Kidney capillary endothelial cell (primary cell): ENCODE measurements around the gene FANCM.
"Not testable (repeated sequence)": the region's sequence is repeated elsewhere in the genome, so short reads cannot be mapped to it uniquely, and the experiment has no call there.

ENCODE experiments used
- DNase-seq: peaks from one replicate; pipeline ENCODE4 v3.0.0-alpha.2; 2018; ENCODE audit warnings: low spot score

The FANCM gene

GRCh38 chr14:45144658-45145057 is 8.9 kb downstream of the FANCM start:
- DNase-seq, result no peak

DNA sequence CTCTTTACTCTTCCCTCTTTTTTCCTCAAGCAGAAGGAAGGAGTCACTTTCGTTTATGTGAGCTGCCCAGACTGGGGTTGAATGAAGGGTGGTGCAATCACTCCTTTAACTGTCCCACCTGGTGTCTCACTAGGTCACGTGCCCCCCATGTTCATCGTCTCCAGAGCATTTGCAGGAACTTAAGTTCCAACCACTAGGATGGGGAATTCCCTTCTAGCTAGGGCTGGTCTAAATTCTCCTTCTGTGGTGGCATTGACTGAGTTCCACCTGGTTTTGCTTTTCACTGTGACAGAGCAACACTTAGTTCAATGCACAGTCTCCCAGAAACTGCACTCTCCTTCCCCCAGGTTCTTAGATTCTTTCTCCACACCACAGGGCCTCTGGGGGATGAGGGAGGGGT is 9.5 kb downstream of the FANCM start:
- no peak for DNase-seq

DNA sequence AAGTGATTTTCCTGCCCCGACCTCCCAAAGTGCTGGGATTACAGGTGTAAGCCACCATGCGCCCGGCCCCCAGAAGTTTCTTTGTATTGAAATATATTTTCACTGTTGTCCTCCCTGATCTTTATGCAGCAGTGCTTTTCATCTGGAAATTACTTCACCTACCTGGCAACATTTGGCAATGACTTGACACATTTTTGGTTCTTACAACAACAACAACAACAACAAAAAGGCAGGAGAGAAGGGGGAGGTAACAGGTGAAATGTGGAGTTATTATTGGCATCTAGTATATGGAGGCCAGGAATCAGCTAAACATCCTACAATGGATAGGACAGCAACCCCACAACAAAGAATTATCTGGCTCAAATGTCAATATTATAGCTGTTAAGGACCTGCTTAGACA is 13.9 kb downstream of the FANCM start:
- no peak for DNase-seq

DNA sequence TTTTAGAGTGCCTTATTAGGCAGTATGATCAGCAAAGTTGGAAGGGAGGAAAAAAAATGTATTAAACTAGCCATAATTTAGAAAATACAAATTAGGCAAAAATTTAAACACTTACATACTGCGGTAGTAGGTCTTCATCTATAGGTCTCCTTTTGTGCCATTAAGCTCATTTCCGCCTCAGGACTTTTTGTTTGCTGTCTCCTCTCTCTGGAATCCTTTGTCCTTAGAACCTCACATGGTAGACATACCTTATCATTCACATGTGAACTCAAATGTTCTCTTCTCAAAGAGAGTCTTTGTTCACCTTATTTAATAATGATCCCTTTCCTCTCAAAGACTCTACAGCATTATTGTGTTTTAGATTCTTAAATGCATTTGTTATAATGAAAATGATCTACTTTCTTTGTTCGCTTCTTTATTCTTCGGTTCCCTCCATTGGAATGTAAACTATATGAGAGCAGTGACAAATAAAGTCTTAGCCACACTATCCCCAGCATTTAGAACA is 14.7 kb downstream of the FANCM start:
- no peak for DNase-seq

DNA sequence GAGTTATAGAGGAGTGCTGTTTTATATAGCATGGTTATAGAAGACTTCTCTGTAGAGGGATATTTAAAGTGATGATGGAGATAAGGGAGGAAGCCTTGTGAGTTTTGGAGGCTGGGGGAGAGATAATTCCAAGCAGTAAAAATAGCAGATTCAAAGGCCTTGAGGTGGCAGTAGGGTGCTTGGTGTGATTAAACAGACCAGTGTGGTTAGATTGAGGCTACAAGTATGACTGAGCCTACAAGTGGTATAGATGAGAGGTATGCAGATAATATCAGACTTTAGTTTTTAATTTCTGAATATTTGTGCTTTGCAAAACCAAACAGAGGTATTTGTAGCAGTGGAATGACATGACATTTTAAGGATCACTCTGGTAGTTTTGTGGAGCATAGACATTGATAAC is 20.3 kb downstream of the FANCM start:
- no peak for DNase-seq

DNA sequence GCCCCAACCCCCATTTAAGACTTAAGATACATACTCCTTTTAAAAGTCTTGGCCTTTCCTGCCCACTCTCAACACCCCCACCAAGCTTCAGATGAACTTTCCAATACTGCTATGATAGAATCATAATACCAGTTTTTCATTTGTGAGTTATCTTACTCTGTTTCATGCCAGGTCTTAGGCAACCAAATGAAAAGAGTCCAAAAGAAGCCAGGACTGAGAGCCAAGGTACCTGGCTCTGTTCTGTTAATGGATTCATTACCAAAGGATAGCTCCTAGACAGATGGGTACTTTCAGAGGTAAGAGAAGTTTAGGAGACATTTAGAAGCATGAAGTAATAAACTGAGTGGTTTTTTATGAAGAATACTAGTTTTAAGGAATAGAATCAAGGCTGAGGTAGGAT is 34.2 kb downstream of the FANCM start:
- no peak for DNase-seq

DNA sequence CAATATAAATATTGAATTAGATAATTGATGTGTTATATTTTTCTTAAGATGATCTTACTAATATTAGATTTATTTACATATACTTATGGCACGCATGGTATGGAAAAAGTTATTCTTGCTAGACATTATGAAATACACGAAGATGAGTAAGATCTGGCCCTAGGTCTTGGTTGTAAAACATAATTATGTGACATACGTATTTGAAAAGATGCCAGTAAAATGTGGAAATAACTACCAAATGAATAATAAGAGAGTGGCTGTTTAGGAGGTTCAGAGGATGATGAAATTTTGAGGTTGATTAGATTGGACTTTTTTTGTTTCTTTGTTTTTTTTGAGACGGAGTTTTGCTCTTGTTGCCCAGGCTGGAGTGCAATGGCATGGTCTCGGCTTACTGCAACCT is 41.3 kb downstream of the FANCM start:
- no peak for DNase-seq

GRCh38 chr14:45181329-45181728 is 45.6 kb downstream of the FANCM start:
- DNase-seq, result peak; percentile 6

DNA sequence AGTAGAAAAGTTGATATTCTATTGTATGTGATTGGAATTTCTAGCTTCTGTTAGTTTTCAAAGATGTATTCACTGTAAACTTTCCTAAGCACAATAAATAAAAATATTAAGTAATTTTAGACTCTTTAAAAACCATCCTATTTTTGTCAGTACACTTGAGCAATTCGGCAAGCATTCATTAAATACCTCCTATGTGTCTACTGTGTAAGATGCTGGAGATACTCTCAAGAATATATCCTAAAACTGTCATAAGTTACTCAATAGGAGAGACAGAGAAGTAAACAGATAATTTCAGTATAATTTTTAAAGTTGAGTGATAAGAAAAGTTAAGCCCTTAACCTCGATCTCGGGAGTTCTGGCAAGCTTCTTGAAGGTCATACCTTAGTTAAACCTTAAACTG is 46.1 kb downstream of the FANCM start:
- DNase-seq, result no peak

- no peak for DNase-seq
These were observed 49.5 kb downstream of the FANCM start for GRCh38 chr14:45185100-45185814.

GRCh38 chr14:45194964-45195363 is 59.2 kb downstream of the FANCM start:
- no peak for DNase-seq

DNA sequence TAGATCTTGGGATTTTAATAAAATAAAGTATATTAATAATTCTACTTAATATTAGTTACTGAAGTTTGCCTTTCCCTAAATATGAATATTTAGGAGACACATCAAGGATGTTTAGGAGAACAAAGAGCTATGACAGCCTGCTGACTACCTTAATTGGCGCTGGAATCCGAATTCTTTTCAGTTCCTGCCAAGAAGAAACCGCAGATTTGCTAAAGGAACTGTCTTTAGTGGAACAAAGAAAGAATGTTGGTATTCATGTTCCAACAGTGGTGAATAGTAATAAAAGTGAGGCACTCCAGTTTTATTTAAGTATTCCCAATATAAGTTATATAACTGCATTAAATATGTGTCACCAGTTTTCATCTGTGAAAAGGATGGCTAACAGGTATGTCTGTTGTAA is 62.8 kb downstream of the FANCM start:
- no peak for DNase-seq

DNA sequence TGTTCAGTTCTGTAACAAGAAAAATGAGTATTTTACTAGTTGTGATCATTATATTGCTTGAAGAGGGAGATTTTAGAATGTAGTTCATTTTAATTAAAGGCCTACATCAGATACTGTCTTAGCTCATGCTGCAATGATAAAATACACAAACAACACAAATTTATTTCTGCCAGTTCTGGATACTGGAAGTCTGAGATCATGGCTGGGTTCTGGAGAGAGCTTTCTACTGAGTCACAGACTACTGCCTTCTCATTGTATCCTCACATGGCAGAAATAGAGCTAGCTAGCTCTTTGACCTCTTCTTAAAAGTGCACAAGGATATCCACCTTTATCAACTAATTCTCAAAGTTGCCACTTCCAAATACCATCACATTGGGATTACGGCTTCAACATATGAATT is 63.5 kb downstream of the FANCM start:
- peak; percentile 4 for DNase-seq

- no peak for DNase-seq
These were observed 66.2 kb downstream of the FANCM start for GRCh38 chr14:45201905-45202304.

DNA sequence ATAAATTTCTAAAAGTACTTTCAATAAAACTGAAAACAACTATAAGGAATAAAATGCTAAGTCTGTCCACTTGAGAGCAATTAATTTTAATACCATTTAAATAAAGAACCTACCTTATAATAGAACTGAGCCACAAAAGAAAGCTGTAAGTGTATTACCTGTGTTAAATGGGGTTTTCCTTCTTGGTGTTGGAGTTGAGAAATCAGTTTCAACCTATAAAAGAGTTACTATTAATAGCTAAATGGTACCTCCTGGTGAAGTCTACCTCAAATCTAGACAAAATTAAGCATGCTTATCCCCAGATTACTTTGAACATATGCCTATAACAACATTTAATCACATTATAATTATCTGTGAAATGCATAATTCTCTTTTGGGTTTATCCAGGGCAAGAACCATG is 68.5 kb downstream of the FANCM start:
- no peak for DNase-seq

DNA sequence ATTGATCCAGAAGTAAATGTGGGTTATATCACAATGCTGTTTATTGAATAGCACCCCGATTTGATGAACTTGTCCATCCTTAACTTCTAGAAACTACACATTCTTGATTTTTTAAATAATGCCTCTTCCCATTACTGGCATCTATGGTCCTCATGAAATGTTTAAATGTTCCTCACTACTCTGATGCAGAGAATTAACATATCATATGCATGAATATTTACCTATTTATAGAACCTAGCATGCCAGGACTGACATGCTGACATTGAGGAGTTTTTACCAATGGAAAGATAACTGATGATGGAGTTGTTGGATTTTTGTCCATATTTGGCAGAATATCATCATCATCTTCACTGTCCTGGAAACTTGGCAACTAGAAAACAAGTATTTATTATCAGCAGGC is 74.4 kb downstream of the FANCM start:
- DNase-seq, result no peak

GRCh38 chr14:45211295-45211694 is 75.6 kb downstream of the FANCM start:
- DNase-seq, result no peak

GRCh38 chr14:45212231-45212630 is 76.5 kb downstream of the FANCM start:
- DNase-seq, result no peak

DNA sequence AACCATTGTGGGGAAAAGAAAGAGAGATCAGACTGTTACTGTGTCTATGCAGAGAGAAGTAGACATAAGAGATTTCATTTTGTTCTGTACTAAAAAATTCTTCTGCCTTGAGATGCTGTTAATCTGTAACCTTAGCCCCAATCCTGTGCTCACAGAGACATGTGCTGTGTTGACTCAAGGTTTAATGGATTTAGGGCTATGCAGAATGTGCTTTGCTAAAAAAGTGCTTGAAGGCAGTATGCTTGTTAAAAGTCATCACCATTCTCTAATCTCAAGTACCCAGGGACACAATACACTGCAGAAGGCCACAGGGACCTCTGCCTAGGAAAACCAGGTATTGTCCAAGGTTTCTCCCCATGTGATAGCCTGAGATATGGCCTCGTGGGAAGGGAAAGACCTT is 78.0 kb downstream of the FANCM start:
- not testable (repeated sequence) for DNase-seq

DNA sequence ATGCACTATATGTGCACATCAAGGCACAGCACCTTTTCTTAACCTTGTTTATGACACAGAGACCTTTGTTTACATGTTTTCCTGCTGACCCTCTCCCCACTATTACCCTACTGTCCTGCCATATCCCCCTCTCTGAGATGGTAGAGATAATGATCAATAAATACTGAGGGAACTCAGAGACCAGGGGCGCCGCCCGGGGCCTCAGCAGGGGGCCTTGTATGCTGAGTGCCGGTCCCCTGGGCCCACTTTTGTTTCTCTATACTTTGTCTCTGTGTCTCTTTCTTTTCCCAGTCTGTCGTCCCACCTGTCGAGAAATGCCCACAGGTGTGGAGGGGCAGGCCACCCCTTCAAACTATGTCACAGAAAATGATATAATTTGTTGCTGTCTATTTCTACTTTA is 78.6 kb downstream of the FANCM start:
- DNase-seq, result not testable (repeated sequence)

- no peak for DNase-seq
These were observed 86.9 kb downstream of the FANCM start for GRCh38 chr14:45222485-45223262.

DNA sequence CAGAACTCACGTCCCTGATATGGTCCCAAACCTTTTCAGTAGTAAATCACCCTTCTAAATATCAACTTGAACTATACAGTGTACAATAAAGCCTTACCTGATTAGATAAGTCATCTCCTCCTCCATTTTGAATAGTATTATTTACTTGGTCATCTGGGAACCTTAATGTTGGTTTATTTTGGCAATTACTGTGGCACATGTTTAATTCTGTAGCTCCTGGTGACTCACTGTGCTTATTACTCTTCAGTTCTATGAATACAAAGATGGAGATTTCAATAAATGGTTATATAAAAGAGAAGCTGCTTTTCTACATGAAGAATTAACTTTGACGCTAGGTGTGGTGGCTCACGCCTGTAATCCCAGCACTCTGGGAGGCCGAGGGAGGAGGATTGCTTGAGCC is 91.8 kb downstream of the FANCM start:
- DNase-seq, result no peak

GRCh38 chr14:45238988-45239387 is 103.3 kb downstream of the FANCM start:
- DNase-seq, result no peak

- peak; percentile 19 for DNase-seq
These were observed 107.0 kb downstream of the FANCM start for GRCh38 chr14:45242706-45243105.
